Activated CD8-positive, alpha-beta T cell treated with anti-CD3 and anti-CD28 coated beads, Interleukin-2, amount 10 ng/mL, durations not matched to agents 7 days and 5 days (primary cell): Measurements from ENCODE around the gene TACC2. TPM values are rescaled to one million over a fixed set of nuclear protein-coding genes. Genes with fewer than 3 reads are reported as not detected.
"Not testable (repeated sequence)": the region's sequence is repeated elsewhere in the genome, so short reads cannot be mapped to it uniquely, and the experiment has no call there.

Source experiments
- ATAC-seq: fragments of 150-1000 bp; cut with Tn5 transposase; one replicate; pipeline ENCODE4 v1.10.0; 2021; ENCODE audit warnings: moderate library complexity
- CTCF ChIA-PET: fragments of 350-600 bp; sonication (Branson Sonifier 250); formaldehyde crosslinking; loops from one replicate; lab custom pipeline; 2021; ENCODE audit warnings: antibody characterized with exemption; lab: Charles Lee
- POLR2A ChIA-PET: fragments of 350-600 bp; sonication (Branson Sonifier 250); formaldehyde crosslinking; loops from one replicate; lab custom pipeline; 2021; ENCODE audit warnings: antibody characterized with exemption; lab: Charles Lee
- DNase-seq: peaks from one replicate; pipeline ENCODE4 v3.0.0-alpha.2; 2020
- H3K27ac Mint-ChIP-seq: one replicate; pipeline ENCODE4 v1.8.0; 2021; ENCODE audit warnings: mild to moderate bottlenecking, mixed read lengths
- H3K27me3 Mint-ChIP-seq: one replicate; pipeline ENCODE4 v1.8.0; 2021; ENCODE audit warnings: low read depth, mixed read lengths
- H3K36me3 Mint-ChIP-seq: one replicate; pipeline ENCODE4 v1.8.0; 2021; ENCODE audit warnings: low read depth, mixed read lengths
- H3K4me1 Mint-ChIP-seq: one replicate; pipeline ENCODE4 v1.8.0; 2021; ENCODE audit warnings: low read depth, mixed read lengths
- H3K4me3 Mint-ChIP-seq: one replicate; pipeline ENCODE4 v1.8.0; 2021; ENCODE audit warnings: mild to moderate bottlenecking, mixed read lengths
- H3K9me3 Mint-ChIP-seq: one replicate; pipeline ENCODE4 v1.8.0; 2022; ENCODE audit warnings: mixed read lengths; ENCODE audit not compliant: insufficient read depth
- total RNA-seq, 2 experiments: library from RNA; stranded (reverse); gene quantifications; one replicate each; pipeline ENCODE4 v1.2.3, GENCODE V29; 2021

TACC2 gene
- total RNA-seq, 2 experiments from 2014 or later = not detected

- Mint-ChIP-seq H3K4me1 (no peaks in the 10 kb centered on the region), H3K9me3 (no peaks in the 10 kb centered on the region), H3K27me3 (no peaks in the 10 kb centered on the region), H3K27ac (no peak overlapping the region), H3K4me3 (no peak overlapping the region), H3K36me3 (no peaks in the 10 kb centered on the region)
- ATAC-seq (no peak), DNase-seq (no peak)
- CTCF ChIA-PET = no interaction called here
- POLR2A ChIA-PET = no interaction called here
These were observed 205.3 kb downstream of the TACC2 start for GRCh38 chr10:122194251-122194650.

GRCh38 chr10:122196218-122196617 is 207.3 kb downstream of the TACC2 start:
- ChIA-PET CTCF (no interaction called here), POLR2A (no interaction called here)
- DNase-seq (no peak), ATAC-seq (no peak)
- no peak overlapping the region for H3K27ac Mint-ChIP-seq
- H3K36me3 Mint-ChIP-seq = no peaks in the 10 kb centered on the region
- no peaks in the 10 kb centered on the region for H3K4me1 Mint-ChIP-seq
- no peaks in the 10 kb centered on the region for H3K27me3 Mint-ChIP-seq
- H3K9me3 Mint-ChIP-seq = no peaks in the 10 kb centered on the region
- H3K4me3 Mint-ChIP-seq = no peak overlapping the region

GRCh38 chr10:122197611-122198222 is 208.8 kb downstream of the TACC2 start:
- no peaks in the 10 kb centered on the region for H3K9me3 Mint-ChIP-seq
- no peak overlapping the region for H3K27ac Mint-ChIP-seq
- H3K4me1 Mint-ChIP-seq = no peaks in the 10 kb centered on the region
- H3K4me3 Mint-ChIP-seq = no peak overlapping the region
- DNase-seq (no peak), ATAC-seq (no peak)
- POLR2A ChIA-PET = no interaction called here
- H3K27me3 Mint-ChIP-seq = no peaks in the 10 kb centered on the region
- no peaks in the 10 kb centered on the region for H3K36me3 Mint-ChIP-seq
- CTCF ChIA-PET = no interaction called here

GRCh38 chr10:122198631-122199030 is 209.7 kb downstream of the TACC2 start:
- H3K27me3 Mint-ChIP-seq = no peaks in the 10 kb centered on the region
- H3K27ac Mint-ChIP-seq = no peak overlapping the region
- no peaks in the 10 kb centered on the region for H3K9me3 Mint-ChIP-seq
- no peak for DNase-seq
- H3K4me1 Mint-ChIP-seq = no peaks in the 10 kb centered on the region
- ATAC-seq = no peak
- CTCF ChIA-PET = no interaction called here
- no peaks in the 10 kb centered on the region for H3K36me3 Mint-ChIP-seq
- POLR2A ChIA-PET = no interaction called here
- H3K4me3 Mint-ChIP-seq = no peak overlapping the region

GRCh38 chr10:122199070-122199469 is 210.1 kb downstream of the TACC2 start:
- H3K4me1 Mint-ChIP-seq = no peaks in the 10 kb centered on the region
- no peaks in the 10 kb centered on the region for H3K27me3 Mint-ChIP-seq
- ATAC-seq = no peak

GRCh38 chr10:122199689-122200088 is 210.7 kb downstream of the TACC2 start:
- Mint-ChIP-seq H3K4me1 (no peaks in the 10 kb centered on the region), H3K9me3 (no peaks in the 10 kb centered on the region), H3K27me3 (no peaks in the 10 kb centered on the region), H3K27ac (no peak overlapping the region), H3K4me3 (no peak overlapping the region), H3K36me3 (no peaks in the 10 kb centered on the region)
- no peak for ATAC-seq
- POLR2A ChIA-PET = no interaction called here
- CTCF ChIA-PET = no interaction called here
- DNase-seq = no peak

More at GRCh38 chr10:122199070-122199469, 210.1 kb downstream of the TACC2 start:
- no peaks in the 10 kb centered on the region for H3K9me3 Mint-ChIP-seq
- H3K4me3 Mint-ChIP-seq = no peak overlapping the region
- no peak for DNase-seq
- H3K36me3 Mint-ChIP-seq = no peaks in the 10 kb centered on the region
- ChIA-PET POLR2A (no interaction called here), CTCF (no interaction called here)
- no peak overlapping the region for H3K27ac Mint-ChIP-seq

GRCh38 chr10:122201401-122201800 is 212.4 kb downstream of the TACC2 start:
- CTCF ChIA-PET = no interaction called here
- ATAC-seq (no peak), DNase-seq (no peak)
- Mint-ChIP-seq H3K4me1 (no peaks in the 10 kb centered on the region), H3K27ac (no peak overlapping the region), H3K36me3 (no peaks in the 10 kb centered on the region), H3K9me3 (no peaks in the 10 kb centered on the region), H3K4me3 (no peak overlapping the region), H3K27me3 (no peaks in the 10 kb centered on the region)
- POLR2A ChIA-PET = no interaction called here

GRCh38 chr10:122203180-122203579 is 214.2 kb downstream of the TACC2 start:
- H3K36me3 Mint-ChIP-seq, H3K27ac Mint-ChIP-seq, DNase-seq, H3K4me1 Mint-ChIP-seq, POLR2A ChIA-PET, H3K4me3 Mint-ChIP-seq, H3K27me3 Mint-ChIP-seq, H3K9me3 Mint-ChIP-seq, ATAC-seq, CTCF ChIA-PET: not testable (repeated sequence)

GRCh38 chr10:122204691-122205489 is 215.9 kb downstream of the TACC2 start:
- ChIA-PET POLR2A (no interaction called here), CTCF (no interaction called here)
- ATAC-seq (no peak), DNase-seq (no peak)
- Mint-ChIP-seq H3K9me3 (no peaks in the 10 kb centered on the region), H3K27me3 (no peaks in the 10 kb centered on the region), H3K27ac (no peak overlapping the region), H3K4me3 (no peak overlapping the region), H3K4me1 (no peaks in the 10 kb centered on the region), H3K36me3 (no peaks in the 10 kb centered on the region)

- H3K27ac Mint-ChIP-seq = no peak overlapping the region
- no peak for DNase-seq
- no peaks in the 10 kb centered on the region for H3K9me3 Mint-ChIP-seq
- no peak overlapping the region for H3K4me3 Mint-ChIP-seq
- ChIA-PET CTCF (no interaction called here), POLR2A (no interaction called here)
- H3K27me3 Mint-ChIP-seq = no peaks in the 10 kb centered on the region
- no peak for ATAC-seq
- H3K4me1 Mint-ChIP-seq = no peaks in the 10 kb centered on the region
- H3K36me3 Mint-ChIP-seq = no peaks in the 10 kb centered on the region
These were observed 217.6 kb downstream of the TACC2 start for GRCh38 chr10:122206471-122207065.

GRCh38 chr10:122207163-122207562 is 218.2 kb downstream of the TACC2 start:
- POLR2A ChIA-PET = no interaction called here
- Mint-ChIP-seq H3K36me3 (no peaks in the 10 kb centered on the region), H3K4me3 (no peak overlapping the region), H3K27me3 (no peaks in the 10 kb centered on the region), H3K4me1 (no peaks in the 10 kb centered on the region), H3K27ac (no peak overlapping the region), H3K9me3 (no peaks in the 10 kb centered on the region)
- CTCF ChIA-PET = no interaction called here
- DNase-seq (no peak), ATAC-seq (no peak)

GRCh38 chr10:122207596-122207995 is 218.6 kb downstream of the TACC2 start:
- Mint-ChIP-seq H3K27me3 (no peaks in the 10 kb centered on the region), H3K9me3 (no peaks in the 10 kb centered on the region), H3K27ac (no peak overlapping the region), H3K4me3 (no peak overlapping the region), H3K4me1 (no peaks in the 10 kb centered on the region), H3K36me3 (no peaks in the 10 kb centered on the region)
- CTCF ChIA-PET = no interaction called here
- ATAC-seq (no peak), DNase-seq (no peak)
- POLR2A ChIA-PET = no interaction called here
